Kidney tubule cell (primary cell): Measurements from ENCODE around the gene IQGAP2.

Experiments used
- DNase-seq: peaks from one replicate; pipeline ENCODE4 v3.0.0-alpha.2; 2018; ENCODE audit warnings: low spot score

The IQGAP2 gene

DNA sequence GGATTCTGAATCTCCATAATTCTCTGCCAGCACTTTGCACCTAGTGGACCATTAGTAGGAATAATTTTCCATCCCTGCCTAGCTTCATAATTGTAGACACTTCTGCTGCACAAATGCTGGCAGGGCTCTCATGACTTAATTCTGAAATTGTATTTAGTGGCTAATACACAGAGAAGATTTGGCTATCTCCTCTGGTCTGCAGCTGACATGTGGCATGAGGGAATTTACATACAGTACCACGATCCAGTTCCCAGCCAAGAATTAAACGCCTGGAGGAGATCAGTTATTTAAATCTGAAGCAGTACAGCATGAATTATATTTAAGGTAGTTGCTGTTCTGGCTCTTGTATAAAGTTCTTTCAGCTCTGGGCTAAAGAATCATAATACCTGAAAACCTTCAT lies 46.5 kb downstream of the IQGAP2 start:
- no peak for DNase-seq

- DNase-seq: no peak
Measured at GRCh38 chr5:76450054-76450453, 47.0 kb downstream of the IQGAP2 start.

- no peak for DNase-seq
Measured at GRCh38 chr5:76451031-76451701, 48.1 kb downstream of the IQGAP2 start.

DNA sequence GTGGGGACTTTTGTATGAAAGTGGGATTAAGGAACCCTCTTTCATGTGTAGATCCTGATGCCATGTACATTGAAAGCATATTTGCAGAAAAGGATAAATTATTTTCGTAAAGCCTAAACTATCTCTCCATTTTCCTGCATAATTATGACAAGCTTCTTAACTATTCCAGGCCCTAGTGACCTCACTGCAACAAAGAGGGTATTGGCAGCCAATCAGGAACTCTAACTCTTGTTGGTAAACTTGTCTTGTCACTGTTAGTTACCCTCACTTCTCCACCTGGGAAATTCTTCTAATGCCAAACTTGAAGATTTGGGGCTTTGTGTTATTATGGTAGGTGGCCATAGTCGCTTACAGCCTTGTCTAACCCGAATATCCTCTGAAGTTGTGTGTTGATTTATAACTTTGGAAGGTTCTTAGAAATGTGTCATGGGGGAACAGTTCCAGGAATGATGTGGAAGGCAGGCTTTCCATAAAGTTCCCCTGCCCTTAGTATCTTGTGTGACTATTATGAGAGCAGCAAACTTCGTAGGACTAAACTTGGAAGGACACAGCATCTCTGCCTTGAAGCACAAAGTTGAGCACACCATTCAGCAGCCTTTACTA lies 52.5 kb downstream of the IQGAP2 start:
- DNase-seq: no peak

DNA sequence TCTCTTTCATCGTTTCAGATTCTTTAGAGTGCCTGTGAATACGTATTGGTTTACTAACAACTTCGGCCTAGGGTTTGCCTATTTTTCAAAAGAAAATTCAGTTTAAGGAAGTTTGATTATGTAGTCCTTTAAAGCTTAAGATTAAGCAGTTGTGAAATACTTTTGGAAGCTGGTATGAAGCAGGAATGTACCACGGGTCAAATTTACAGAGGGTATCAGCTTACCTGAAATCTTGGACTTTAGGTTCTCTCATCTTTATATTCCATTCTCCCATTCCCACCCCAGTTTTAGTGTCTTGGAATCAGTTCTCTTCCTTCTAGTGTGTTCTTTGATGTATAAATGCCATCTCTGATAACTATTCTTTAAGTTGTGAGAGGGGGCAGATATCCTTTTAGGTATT lies 53.2 kb downstream of the IQGAP2 start:
- DNase-seq: no peak

- DNase-seq: no peak
Measured at GRCh38 chr5:76457674-76458485, 54.8 kb downstream of the IQGAP2 start.

DNA sequence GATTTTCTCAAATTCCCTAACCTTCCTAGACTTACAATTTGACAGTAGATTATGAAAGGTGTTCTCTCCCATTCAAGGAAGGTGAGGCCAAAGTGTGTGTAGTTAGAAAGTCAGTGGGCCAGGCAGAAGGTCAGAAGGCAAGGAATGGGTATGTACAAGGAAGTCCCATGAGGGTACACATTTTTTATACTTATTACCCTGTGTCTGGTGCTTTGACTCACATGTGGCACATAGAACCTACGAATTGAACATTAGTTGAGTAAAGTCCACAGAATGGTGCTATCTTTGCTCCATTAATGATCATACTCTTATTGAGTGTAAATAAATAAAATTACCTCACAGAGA lies 55.4 kb downstream of the IQGAP2 start:
- DNase-seq: no peak

GRCh38 chr5:76460104-76460503 lies 57.0 kb downstream of the IQGAP2 start:
- DNase-seq: no peak

DNA sequence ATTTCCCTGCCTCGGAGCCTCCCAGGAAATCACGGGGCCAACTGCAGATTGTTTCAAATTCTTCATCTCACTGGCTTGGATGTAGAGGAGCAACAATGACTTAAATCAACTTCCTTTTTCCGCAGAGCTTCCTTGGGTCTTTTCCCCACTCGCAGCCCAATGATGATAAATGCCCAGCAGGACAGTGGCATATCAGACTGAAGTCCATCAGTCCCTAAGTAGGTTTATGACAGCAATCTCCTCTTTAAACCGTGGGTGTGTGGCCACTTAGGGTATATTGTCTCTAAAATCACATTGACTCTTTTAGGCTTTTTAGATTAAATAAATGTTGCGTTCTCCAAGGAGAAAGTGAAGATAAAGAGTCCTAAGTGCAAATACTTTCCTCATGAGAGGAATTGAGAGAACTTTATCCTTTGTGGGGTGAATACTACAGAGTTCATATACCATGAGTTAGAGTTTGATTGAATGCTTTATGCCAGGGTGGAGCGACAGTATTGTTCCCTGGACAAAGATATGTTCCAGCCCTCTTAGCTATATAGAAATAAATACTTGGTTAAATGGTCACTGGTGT lies 59.1 kb downstream of the IQGAP2 start:
- DNase-seq: no peak

- DNase-seq: no peak
Measured at GRCh38 chr5:76467216-76467615, 64.1 kb downstream of the IQGAP2 start.

DNA sequence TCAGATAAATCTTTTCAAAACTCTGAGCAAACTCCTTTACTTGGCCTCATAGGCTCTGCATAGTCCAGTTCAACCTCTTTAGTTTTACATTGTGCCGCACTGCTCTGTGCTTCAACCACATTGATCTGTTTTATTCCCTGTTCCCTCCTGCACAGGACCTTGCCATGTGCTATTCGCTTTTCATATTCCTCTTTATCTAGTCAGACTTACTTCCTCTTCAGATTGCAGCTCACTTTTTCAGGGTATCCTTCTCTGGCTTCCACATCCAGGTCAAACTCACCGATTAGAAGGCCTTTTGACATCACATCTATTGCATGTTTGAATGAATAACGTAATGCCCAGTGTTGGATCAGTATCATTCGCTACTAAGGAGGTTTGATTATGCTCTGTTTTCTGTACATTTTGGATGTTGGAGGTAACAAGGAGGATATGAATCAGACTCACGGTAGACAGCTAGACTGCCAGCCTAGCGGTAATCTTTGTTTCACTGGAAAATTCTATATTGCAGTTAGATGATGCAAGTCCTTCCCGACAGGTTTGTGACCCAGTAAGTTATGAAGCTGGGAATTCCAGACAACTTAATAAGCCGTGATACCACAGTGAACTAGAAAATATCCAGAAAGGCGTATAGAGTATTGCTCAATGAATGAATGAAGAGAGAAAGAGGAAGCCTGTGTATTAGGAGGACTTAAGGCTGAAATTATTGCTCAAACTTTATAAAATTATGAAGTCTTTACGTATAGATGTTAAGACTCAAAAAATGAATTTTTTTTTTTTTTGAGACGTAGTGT lies 65.7 kb downstream of the IQGAP2 start:
- no peak for DNase-seq

DNA sequence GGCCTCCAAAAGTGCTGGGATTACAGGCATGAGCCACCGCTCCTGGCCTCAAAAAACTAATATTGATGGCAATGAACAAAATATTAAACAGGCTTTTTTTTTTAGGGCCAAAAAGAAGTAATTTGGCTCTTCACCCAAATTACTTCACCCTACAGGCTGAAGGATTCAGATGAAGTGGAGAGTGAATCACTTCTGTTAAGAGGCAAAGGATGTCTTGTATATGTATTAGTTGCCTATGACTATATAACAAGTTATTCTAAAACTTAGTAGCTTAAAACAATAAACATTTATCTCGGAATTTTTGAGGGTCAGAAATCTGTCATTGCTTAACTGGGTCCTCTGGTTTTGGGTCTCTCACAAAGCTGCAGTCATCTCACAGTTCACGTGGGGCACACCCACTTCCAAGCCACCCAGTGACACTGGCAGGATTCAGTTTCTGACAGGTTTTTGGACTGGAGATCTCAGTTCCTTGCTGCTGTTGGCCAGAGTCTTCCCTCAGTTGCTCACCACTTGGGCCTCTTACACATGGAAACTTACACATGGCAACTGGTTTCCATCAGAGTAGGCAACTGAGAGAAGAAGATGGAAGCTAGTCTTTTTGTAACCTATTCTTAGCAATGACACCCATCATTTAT lies 66.7 kb downstream of the IQGAP2 start:
- no peak for DNase-seq

DNA sequence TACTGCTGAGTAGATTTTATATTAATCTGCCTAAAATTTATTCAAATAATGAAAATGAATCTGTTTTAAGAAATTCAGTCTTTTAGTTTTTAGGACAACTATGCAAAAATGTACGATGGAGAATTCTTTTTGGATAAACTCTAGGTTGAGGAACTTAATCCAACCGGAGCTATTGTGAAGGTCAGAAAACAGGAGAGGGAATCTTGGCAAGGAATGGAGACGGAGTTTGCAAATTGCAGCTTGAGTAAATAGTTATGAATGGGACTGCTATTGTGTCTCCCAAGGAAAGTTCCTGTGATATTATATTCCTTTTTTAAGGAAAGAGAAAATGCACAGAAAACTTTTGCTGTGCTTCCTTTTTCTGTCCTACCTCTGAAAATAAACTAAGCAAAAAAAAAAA lies 67.9 kb downstream of the IQGAP2 start:
- no peak for DNase-seq

- DNase-seq: no peak
Measured at GRCh38 chr5:76471406-76471805, 68.3 kb downstream of the IQGAP2 start.

DNA sequence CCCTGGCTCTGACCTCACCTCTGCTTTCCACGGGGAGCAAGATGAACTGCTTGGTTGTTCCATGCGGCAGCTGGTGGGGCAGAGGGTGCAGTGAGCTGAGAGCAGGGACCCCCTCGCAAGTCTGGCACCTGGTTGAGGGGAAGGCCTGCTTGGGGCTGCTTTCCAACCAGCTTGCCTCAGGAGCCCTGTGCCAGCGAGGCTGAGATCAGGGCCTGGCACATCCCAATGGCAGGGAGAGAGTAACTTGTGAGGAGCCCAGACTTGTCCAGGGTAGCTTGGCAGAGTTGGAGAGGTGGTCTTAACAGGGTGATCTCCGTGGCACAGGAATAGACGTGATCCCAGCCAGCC lies 68.9 kb downstream of the IQGAP2 start:
- DNase-seq: no peak

DNA sequence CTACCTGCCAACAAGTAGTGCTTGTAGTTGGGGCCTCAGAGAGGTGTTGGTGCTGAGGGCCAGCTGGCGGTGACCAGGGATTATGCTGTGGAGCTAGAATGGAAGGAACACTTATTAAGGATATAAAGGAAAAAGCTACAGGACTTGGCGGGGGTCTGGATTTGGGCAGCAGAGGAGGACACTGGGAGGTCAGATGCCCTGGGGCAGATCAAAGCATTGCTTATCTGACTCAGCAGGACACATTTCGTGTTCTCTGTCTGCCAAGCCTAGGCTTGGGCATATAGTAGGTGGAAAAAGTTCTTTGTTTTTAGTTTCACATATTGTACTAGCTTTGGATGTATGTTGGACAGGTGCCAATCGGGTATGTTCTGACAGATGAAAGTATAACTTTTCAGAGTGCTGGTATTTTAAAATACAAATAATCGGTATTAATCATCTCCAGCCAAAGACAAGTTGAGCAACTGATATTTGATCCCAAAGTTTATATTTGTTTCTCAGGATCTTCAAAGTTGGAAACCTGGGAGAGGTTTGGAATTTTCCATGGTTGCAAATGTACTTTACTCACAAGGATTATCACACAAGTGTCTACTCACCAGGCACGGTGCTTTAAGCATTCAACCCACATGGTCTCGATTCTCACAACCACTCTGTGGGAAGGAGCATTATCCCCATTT lies 69.4 kb downstream of the IQGAP2 start:
- DNase-seq: no peak

DNA sequence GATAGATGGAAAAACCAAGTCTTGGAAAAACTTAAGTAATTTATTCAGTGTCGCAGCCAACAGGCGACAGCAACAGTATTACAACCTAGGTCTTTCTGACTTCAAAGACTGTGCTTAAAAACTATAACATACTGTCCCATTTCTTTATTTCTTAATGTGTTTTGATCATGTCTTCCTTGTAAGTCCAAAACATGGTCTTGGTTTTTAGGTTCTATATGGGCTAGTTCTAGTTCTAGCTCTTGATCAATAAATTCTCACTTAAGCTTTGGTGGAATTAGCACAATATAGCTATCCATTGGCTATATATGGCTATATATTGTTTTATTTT lies 69.9 kb downstream of the IQGAP2 start:
- no peak for DNase-seq

DNA sequence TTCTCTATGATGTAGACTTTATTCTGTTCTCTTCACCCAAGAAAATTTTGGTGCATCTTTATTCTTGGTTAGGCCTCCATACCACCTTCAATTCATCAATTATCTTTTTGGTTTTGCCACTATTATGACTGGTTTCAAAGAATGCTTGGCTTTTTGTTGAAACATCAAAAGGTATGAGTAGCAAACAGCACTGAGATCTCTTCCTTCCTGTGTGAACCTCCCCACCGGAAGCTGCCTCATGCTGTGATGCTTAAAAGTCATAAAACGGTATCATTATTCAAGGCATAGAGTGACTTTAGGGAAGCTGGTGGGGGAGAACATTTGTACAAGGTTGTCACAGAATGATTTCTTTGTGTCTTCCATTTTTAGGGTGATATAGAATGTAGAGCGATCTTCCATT lies 70.6 kb downstream of the IQGAP2 start:
- no peak for DNase-seq

DNA sequence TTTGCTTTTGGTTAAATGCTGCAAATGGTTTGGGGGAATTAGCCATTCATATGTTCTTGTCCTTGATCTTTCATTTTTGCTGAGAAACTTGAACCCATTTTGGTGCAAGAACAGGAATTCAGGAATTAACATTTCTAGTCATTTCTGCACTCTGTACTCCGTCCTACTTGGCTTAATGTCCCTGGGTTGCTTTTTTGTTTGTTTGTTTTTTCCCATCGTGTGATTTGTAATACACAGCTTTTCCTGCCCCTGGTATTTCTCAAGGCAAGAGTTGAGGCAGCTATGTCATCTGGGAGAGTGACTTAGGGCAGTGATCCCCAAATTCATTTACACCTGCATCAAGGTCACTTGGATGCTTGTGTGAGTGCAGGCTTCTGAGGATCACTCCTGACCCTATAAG lies 71.3 kb downstream of the IQGAP2 start:
- no peak for DNase-seq

DNA sequence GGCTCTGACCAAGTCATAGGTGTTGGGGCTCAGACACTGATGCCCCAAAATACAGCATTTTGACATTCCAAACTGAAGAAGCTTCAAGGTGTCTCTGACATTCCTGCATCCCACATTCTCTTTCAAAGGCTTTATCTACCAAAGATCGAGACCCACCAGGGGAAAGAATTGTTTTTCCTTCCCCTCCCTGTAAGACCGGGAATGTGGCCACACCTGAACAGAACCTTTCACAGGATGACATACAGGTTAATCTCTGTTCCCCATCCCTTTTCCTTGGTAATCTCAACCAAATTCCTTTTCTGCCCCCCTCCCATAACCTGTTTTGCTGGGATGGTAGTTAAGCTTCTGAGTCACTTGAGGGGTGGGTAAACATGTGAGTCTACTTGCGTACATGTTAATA lies 72.3 kb downstream of the IQGAP2 start:
- no peak for DNase-seq

GRCh38 chr5:76475936-76476335 lies 72.9 kb downstream of the IQGAP2 start:
- no peak for DNase-seq
